Epithelial cell of esophagus (primary cell): ENCODE measurements around the gene REEP5.

ENCODE experiments used
- DNase-seq: peaks from one replicate; pipeline ENCODE4 v3.0.0; 2010; ENCODE audit warnings: low read depth
- H3K4me3 ChIP-seq: 2 replicates; pipeline ENCODE4 v1.5.1; 2011; ENCODE audit warnings: mild to moderate bottlenecking, low read length, control low read depth
- CTCF ChIP-seq: IDR thresholded peaks from 2 replicates; pipeline ENCODE4 v1.5.1; 2011; ENCODE audit warnings: low read depth, mild to moderate bottlenecking, low read length, control low read depth, inconsistent platforms; ENCODE audit not compliant: insufficient read depth; ENCODE audit errors: missing control alignments

The REEP5 gene

DNA sequence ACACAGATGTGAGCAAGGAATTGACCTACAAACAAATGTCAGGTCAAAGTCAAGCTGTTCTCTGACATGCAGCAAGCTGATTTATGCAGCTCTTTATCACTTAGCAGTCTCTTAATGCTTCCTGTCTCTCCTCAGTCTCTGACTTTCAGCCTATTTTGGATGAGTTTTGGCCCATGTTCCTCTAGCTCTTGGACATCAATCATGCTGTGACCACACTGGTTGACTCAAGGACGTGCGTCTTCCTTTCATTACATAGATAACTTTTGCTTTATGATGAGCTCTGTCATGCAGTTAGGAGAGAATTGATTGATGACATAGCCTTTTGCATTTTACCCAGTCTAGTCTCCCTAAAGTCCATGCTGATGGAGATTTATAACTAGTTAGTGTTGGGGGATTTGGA is 9.4 kb upstream of the REEP5 start:
- no peak for TF ChIP-seq CTCF
- no peak for DNase-seq

GRCh38 chr5:112930082-112930344 is 8.0 kb upstream of the REEP5 start:
- TF ChIP-seq CTCF, result no peak
- no peak overlapping the region for H3K4me3 ChIP-seq
- no peak for DNase-seq

More for the DNA sequence above, 9.4 kb upstream of the REEP5 start:
- no peak overlapping the region for H3K4me3 ChIP-seq

GRCh38 chr5:112929336-112930081 is 7.5 kb upstream of the REEP5 start:
- no peak overlapping the region for H3K4me3 ChIP-seq

DNA sequence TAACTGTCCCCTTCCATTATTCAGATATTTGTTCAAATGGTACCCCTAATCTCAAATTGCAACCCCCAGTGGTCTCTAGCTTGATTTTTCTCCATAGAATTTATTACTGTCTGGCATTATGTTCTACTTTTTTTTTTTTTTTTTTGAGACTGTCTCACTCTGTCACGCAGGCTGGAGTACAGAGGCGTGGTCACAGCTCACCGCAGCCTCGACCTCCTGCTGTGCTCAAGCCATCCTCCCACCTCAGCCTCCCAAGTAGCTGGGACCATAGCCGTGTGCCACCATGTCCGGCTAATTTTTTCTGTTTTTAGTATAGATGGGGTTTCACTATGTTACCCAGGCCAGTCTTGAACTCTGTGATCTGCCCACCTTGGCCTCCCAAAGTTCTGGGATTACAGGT is 2.0 kb upstream of the REEP5 start:
- TF ChIP-seq CTCF, result no peak
- H3K4me3 ChIP-seq, result no peak overlapping the region
- no peak for DNase-seq

More at GRCh38 chr5:112929336-112930081, 7.5 kb upstream of the REEP5 start:
- TF ChIP-seq CTCF, result no peak
- DNase-seq, result peak; percentile 14

GRCh38 chr5:112923148-112923917 is 1.3 kb upstream of the REEP5 start:
- DNase-seq, result no peak
- no peak for TF ChIP-seq CTCF
- no peak overlapping the region for H3K4me3 ChIP-seq

GRCh38 chr5:112921026-112921832 is 798 bp downstream of the REEP5 start:
- TF ChIP-seq CTCF, result no peak
- DNase-seq, result peak; percentile 60

More at GRCh38 chr5:112921026-112921832, 798 bp downstream of the REEP5 start:
- H3K4me3 ChIP-seq, result peak overlapping the region; percentile 87
